Heart left ventricle (tissue), 13 donors: ENCODE results near the gene RGPD4.

Experiments
- CTCF ChIP-seq, 12 donors: fragments of 200-600 bp; sonication (generic) in 4 of 12; IDR thresholded peaks; one replicate each; pipeline versions ENCODE4 v1.5.0 to v1.8.0; 2018 to 2022; ENCODE audit warnings: antibody characterized with exemption in 12 of 12, mild to moderate bottlenecking in 5 of 12
- POLR2A ChIP-seq, 2 donors: fragments of 450-650 bp; IDR thresholded peaks; one replicate each; pipeline ENCODE4 v1.6.1; 2017; ENCODE audit warnings: antibody characterized with exemption in 2 of 2, mild to moderate bottlenecking in 2 of 2, moderate library complexity in 2 of 2
- donor health status: ischemic (EF 13 %, LVEDD 7.1; RV severe dilation, severe dysfunction).
- donor health status: DM: no; HTN: yes; CAD: no.
- donor health status: DM: no; HTN: no; CAD: no.
- donor health status: ischemic (EF 25% LVEDD 6.9; RV normal size, moderate dysfunction).
- donor health status: ischemic (EF 25% LVEDD 5.7; RV mildly dilated, moderate dysfunction).
- donor health status: ischemic (EF 35%, LVEDD 5.7; RV mildly dilated, moderate dysfunction).
- donor health status: nonischemic (EF 11% LVEDD 7.7; RV severe dilation, severe dysfunction).
- donor health status: DM: yes; HTN: yes; CAD: no.
- donor health status: PGD.
- donor health status: ischemic (EF 29% LVEDD 5.4; RV normal size, mild dysfunction).
- donor health status: nonischemic (EF 23%, LVEDD 6.1; RV moderate dilation, normal function).

DNA sequence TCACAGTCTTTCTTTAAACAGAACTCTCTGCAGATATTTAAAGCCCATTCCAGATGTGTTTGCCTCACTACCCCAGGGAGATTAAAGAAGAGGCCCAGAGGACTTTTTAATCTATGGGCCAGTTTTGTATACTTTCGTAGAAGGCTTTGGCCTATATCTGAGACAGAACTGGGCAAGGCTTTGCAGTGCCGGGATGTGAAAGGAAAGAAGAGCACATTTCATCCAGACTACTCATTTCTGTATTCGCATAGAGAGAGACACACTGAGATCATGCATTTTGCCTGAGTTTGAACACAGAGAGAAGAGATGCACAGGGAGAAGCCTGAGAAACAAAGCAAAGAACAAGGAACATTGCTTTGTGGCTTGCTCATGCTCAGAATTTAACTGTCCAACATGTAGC lies 104.7 kb downstream of the RGPD4 start:
- TF ChIP-seq CTCF (IDR thresholded peaks at IDR 0.05) (no peak), POLR2A (IDR thresholded peaks at IDR 0.05) (no peak)
